ENCODE data around the gene KDM2B.

GRCh38 chr12:121568971-121569751 lies 11.7 kb downstream of the KDM2B start:
- TF ChIP-seq GATA2 (IDR thresholded peaks at IDR 0.05; ENCODE audit: low read depth, low read length) (no peak), GATA3 (IDR thresholded peaks at IDR 0.05; ENCODE audit: low read depth, low read length) (no peak)

All from SH-SY5Y (cell line).